HG02885 (cell line): Measurements from ENCODE around the gene C11orf52.

Experiments used
- ATAC-seq: cut with Tn5 transposase; IDR thresholded peaks from one replicate; pipeline ENCODE4 v1.9.1; 2021; ENCODE audit warnings: mild to moderate bottlenecking; ENCODE audit not compliant: unreplicated experiment, poor library complexity

The C11orf52 gene

GRCh38 chr11:111935317-111936039, 16.8 kb downstream of the C11orf52 start:
- ATAC-seq = no peak

- ATAC-seq = no peak
Observed at GRCh38 chr11:111936040-111936540, 17.4 kb downstream of the C11orf52 start.

GRCh38 chr11:111937461-111937769, 18.7 kb downstream of the C11orf52 start:
- ATAC-seq = no peak

GRCh38 chr11:111937844-111938243, 19.1 kb downstream of the C11orf52 start:
- ATAC-seq = no peak

- ATAC-seq = peak; percentile 91
Observed at GRCh38 chr11:111938687-111939160, 20.0 kb downstream of the C11orf52 start.

GRCh38 chr11:111939836-111940604, 21.3 kb downstream of the C11orf52 start:
- no peak for ATAC-seq

- no peak for ATAC-seq
Observed at GRCh38 chr11:111941963-111942362, 23.2 kb downstream of the C11orf52 start.

- ATAC-seq = no peak
Observed at GRCh38 chr11:111942829-111943228, 24.1 kb downstream of the C11orf52 start.

GRCh38 chr11:111944139-111944538, 25.4 kb downstream of the C11orf52 start:
- ATAC-seq = no peak

GRCh38 chr11:111944651-111945051, 25.9 kb downstream of the C11orf52 start:
- ATAC-seq = no peak

- no peak for ATAC-seq
Observed at GRCh38 chr11:111945198-111945597, 26.5 kb downstream of the C11orf52 start.

- no peak for ATAC-seq
Observed at GRCh38 chr11:111946499-111946898, 27.8 kb downstream of the C11orf52 start.

GRCh38 chr11:111947143-111947542, 28.4 kb downstream of the C11orf52 start:
- no peak for ATAC-seq

- ATAC-seq = no peak
Observed at GRCh38 chr11:111949519-111950426, 31.1 kb downstream of the C11orf52 start.

GRCh38 chr11:111951565-111951964, 32.9 kb downstream of the C11orf52 start:
- no peak for ATAC-seq

- no peak for ATAC-seq
Observed at GRCh38 chr11:111954154-111954553, 35.4 kb downstream of the C11orf52 start.

- no peak for ATAC-seq
Observed at GRCh38 chr11:111957663-111958444, 39.1 kb downstream of the C11orf52 start.

- ATAC-seq = no peak
Observed at GRCh38 chr11:111960916-111961315, 42.2 kb downstream of the C11orf52 start.

GRCh38 chr11:111961389-111962300, 42.9 kb downstream of the C11orf52 start:
- ATAC-seq = no peak
